NCI-H2196 treated with DMSO at 0.1 percent for 48 hours (cell line): ENCODE measurements around the gene SCAPER.
"Not testable (repeated sequence)": the region's sequence is repeated elsewhere in the genome, so short reads cannot be mapped to it uniquely, and the experiment has no call there.

Source experiments
- DNase-seq: peaks from one replicate; lab custom pipeline; 2025; ENCODE audit not compliant: unreplicated experiment; lab: John Stamatoyannopoulos, UW

The SCAPER gene

GRCh38 chr15:76793162-76793561, 112.0 kb downstream of the SCAPER start:
- no peak for DNase-seq

- no peak for DNase-seq
Measured at GRCh38 chr15:76791511-76791910, 113.6 kb downstream of the SCAPER start.

DNA sequence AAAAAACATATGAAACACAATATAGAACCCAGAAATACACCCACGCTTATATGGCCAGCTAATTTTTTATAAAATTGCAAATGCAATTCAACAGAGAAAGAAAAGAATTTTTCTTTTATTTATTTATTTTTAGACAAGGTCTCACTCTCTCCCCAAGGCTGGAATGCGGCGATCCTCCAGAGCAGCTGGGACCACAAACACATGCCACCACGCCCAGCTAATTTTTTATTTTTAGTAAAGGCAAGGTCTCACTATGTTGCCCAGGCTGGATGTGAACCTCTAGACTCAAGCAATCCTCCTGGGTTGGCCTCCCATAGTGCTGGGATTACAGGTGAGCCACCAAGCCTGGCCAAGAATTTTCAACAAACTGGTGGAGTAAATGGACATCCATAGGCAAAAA, 117.9 kb downstream of the SCAPER start:
- no peak for DNase-seq

GRCh38 chr15:76776969-76777368, 128.2 kb downstream of the SCAPER start:
- DNase-seq = no peak

DNA sequence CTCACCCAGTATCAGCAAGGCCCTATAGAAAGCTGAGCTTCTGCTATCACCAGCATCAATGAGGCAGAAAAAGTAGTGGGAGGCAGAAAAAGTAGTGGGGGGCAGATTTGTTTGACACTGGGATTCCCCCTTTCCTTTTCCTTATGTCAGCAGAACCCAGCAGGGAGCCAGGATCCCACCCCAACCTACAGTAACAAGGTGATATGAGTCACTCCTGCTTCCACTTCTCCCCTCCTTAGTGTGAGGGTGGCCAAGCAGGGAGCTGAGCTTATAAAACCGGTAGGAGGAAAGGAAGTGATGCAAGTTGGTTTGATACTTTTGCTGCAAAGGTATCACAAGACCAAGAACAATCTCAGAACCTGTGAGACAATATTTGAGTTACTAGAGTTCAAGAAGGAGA, 128.7 kb downstream of the SCAPER start:
- no peak for DNase-seq

DNA sequence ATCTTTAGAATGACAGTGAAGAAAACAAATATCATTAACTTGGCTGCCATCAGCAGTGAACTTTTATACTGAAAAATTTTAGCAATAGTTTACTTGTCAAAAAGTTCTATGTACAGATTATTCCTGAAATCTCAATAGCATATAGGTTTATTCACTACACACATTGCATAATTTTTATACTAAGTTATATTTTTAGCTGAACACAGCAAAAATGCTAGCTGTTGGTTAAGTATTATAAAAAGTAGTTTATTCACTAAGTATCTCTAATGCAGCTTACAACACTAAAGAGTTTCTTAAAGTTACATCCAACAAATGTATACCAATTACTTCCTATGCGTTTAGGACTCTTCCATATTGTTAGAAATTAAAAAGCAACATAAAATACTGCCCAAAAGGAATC, 131.9 kb downstream of the SCAPER start:
- DNase-seq = no peak

DNA sequence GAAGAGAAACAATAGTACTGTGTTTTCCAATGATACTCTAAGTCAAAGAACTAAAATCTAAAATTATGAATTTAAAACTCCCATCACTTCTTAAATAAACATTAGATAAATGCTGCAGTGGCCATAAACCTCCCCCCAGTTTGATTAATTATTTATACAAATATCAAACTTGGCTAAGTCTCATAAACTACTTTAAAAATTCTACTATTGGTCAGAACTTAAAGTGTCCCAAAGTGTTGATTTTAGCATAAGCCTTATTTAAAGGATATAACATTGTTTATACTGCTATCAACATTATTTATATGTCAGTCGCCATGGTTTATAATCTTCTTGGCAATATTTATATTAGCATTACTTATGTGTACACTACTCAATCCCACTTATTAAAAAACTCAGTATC, 132.4 kb downstream of the SCAPER start:
- no peak for DNase-seq

GRCh38 chr15:76764004-76764403, 141.1 kb downstream of the SCAPER start:
- DNase-seq = no peak

DNA sequence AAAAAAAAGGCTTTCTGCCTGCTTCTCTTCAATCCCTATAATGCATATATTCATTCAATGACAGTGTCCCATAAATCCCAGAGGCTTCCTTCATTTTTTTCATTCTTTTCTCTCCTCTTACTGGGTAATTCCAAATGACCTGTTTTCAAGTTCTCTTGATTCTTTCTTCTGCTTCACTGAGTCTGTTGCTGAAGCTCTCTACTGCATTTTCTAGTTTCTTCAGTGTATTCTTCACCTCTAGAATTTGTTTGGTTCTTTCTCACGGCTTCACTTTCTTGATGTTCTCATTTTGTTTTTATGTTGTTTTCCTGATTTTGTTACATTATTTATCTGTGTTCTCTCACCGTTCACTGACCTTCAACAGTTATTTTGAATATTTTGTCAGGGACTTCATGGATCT, 141.6 kb downstream of the SCAPER start:
- DNase-seq = no peak

GRCh38 chr15:76756381-76756780, 148.8 kb downstream of the SCAPER start:
- DNase-seq = no peak

GRCh38 chr15:76753771-76754170, 151.4 kb downstream of the SCAPER start:
- DNase-seq = no peak

GRCh38 chr15:76753131-76753530, 152.0 kb downstream of the SCAPER start:
- no peak for DNase-seq

- no peak for DNase-seq
Measured at GRCh38 chr15:76752549-76752948, 152.6 kb downstream of the SCAPER start.

GRCh38 chr15:76737573-76737972, 167.6 kb downstream of the SCAPER start:
- DNase-seq = no peak

- DNase-seq = not testable (repeated sequence)
Measured at GRCh38 chr15:76732321-76732720, 172.8 kb downstream of the SCAPER start.

- DNase-seq = no peak
Measured at GRCh38 chr15:76730262-76730661, 174.9 kb downstream of the SCAPER start.

GRCh38 chr15:76718863-76719262, 186.3 kb downstream of the SCAPER start:
- DNase-seq = no peak

DNA sequence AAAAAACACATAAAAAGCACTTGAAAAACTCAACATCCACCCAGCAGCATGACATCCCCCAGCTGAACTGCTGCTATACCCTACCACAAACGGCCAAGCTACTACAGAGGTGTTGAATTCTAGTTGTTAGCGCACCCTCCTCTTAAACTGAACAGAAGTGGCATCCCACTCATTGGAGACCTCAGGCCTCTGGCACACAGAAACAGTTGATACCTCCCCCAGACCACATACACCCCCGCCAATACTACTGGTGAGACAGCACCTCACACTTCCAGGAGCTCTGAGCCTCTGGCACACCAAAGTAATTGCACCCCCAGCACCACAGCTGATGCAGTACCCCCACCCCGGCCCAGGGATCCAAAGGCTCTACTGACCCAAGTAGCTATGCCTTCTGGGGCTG, 190.2 kb downstream of the SCAPER start:
- no peak for DNase-seq

GRCh38 chr15:76711351-76711827, 193.8 kb downstream of the SCAPER start:
- DNase-seq = no peak

DNA sequence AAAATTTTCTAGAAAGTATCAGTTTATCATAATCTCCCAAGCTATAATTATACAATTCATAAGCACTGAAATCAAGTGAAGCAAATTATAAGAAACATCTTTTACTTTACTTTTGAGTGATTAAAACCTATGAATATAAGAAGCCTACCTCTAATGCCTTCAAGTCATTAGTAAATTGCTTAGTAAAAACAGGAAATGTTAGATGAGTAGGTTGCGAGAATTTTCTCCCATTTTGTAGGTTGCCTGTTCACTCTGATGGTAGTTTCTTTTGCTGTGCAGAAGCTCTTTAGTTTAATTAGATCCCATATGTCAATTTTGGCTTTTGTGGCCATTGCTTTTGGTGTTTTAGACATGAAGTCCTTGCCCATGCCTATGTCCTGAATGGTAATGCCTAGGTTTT, 201.1 kb downstream of the SCAPER start:
- DNase-seq = not testable (repeated sequence)

DNA sequence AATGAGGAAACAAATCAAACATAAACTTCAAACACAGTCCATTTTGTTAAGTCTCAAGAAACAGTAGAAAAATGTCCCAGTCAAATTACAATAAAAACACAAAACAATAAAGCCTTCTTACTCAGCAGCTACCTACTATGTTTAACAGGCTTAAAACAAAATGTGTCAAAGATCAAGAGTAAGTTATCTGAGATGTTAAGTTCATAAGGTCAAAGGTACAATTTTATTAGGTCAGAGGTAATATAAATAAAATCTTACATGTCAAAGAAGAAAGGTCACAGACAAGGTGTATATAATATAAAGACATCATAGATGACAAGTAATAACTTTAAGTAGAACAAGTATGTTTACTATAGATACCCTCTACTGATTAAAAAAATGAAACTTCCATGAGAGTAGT, 208.3 kb downstream of the SCAPER start:
- DNase-seq = no peak

GRCh38 chr15:76692546-76692945, 212.6 kb downstream of the SCAPER start:
- not testable (repeated sequence) for DNase-seq

- DNase-seq = not testable (repeated sequence)
Measured at GRCh38 chr15:76687592-76687991, 217.5 kb downstream of the SCAPER start.

DNA sequence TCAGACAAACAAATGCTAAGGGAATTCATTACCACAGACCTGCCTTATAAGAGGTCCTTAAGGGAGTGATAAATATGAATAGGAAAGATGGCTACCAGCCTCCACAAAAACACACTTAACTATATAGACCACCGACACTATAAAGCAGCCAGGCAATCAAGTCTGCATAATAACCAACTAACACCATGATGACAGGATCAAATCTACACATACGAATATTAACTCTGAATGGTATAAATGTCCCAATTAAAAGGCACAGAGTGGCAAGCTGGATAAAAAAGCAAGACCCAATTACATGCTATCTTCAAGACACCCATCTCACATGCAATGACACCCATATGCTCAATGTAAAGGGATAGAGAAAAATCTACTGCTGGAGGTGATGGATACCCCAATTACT, 221.1 kb downstream of the SCAPER start:
- DNase-seq = no peak
